ENCODE results near the gene RBPJL.

The RBPJL gene

GRCh38 chr20:45282700-45283550 is 23.7 kb upstream of the RBPJL start:
- no peak overlapping the region for H3K4me3 ChIP-seq (ENCODE audit: low read depth, low read length)
- no peak for DNase-seq (ENCODE audit: low read depth)
- TF ChIP-seq CTCF (IDR thresholded peaks at IDR 0.05; ENCODE audit: insufficient read depth, low read depth, low read length, missing control alignments) = no peak

GRCh38 chr20:45283551-45284057 is 23.0 kb upstream of the RBPJL start:
- no peak for DNase-seq (ENCODE audit: low read depth)
- no peak for TF ChIP-seq CTCF (IDR thresholded peaks at IDR 0.05; ENCODE audit: insufficient read depth, low read depth, low read length, missing control alignments)
- no peak overlapping the region for H3K4me3 ChIP-seq (ENCODE audit: low read depth, low read length)

GRCh38 chr20:45288376-45288775 is 18.3 kb upstream of the RBPJL start:
- TF ChIP-seq CTCF (IDR thresholded peaks at IDR 0.05; ENCODE audit: insufficient read depth, low read depth, low read length, missing control alignments) = no peak
- no peak overlapping the region for H3K4me3 ChIP-seq (ENCODE audit: low read depth, low read length)
- DNase-seq (ENCODE audit: low read depth) = no peak

- H3K4me3 ChIP-seq (ENCODE audit: low read depth, low read length) = no peak overlapping the region
- DNase-seq (ENCODE audit: low read depth) = no peak
- TF ChIP-seq CTCF (IDR thresholded peaks at IDR 0.05; ENCODE audit: insufficient read depth, low read depth, low read length, missing control alignments) = no peak
Measured at GRCh38 chr20:45288860-45289259, 17.8 kb upstream of the RBPJL start.

- H3K4me3 ChIP-seq (ENCODE audit: low read depth, low read length) = no peak overlapping the region
- DNase-seq (ENCODE audit: low read depth) = no peak
- no peak for TF ChIP-seq CTCF (IDR thresholded peaks at IDR 0.05; ENCODE audit: insufficient read depth, low read depth, low read length, missing control alignments)
Measured at GRCh38 chr20:45289942-45290676, 16.5 kb upstream of the RBPJL start.

- TF ChIP-seq CTCF (IDR thresholded peaks at IDR 0.05; ENCODE audit: insufficient read depth, low read depth, low read length, missing control alignments) = peak; percentile 81
- DNase-seq (ENCODE audit: low read depth) = peak; percentile 66
- no peak overlapping the region for H3K4me3 ChIP-seq (ENCODE audit: low read depth, low read length)
Measured at GRCh38 chr20:45290677-45291355, 15.8 kb upstream of the RBPJL start.
